ENCODE measurements around the gene RARG. TPM values are rescaled to one million over a fixed set of nuclear protein-coding genes. Genes with fewer than 3 reads are reported as not detected.

RARG gene
- total and polyA plus RNA-seq, 9 donors = 8.7 to 37.0 (median 25.8) TPM

DNA sequence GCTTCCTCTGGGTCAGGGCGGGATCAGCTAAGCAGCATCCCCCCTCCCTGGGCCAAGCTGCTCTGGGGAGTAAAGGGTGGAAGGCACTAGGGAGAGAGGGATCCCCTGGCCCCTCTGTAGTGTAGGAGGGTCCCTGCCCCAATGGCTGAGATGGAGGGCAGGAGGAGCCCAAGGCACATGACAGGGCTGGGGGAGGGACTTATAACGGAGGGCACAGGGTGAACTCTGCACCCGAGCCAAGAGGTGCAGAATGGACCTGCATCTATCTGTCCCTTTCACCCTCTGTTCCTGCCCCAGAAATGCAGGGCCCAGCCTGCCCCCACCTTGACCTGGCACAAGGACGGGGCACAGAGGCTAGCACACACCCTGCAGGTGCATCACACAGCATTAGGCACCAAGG is 21.2 kb downstream of the RARG start:
- peaks cover 7% of the 10 kb centered on the region for H3K4me1 ChIP-seq (ENCODE audit: insufficient read depth)
- no peaks in the 10 kb centered on the region for H3K9me3 ChIP-seq
- H3K27me3 ChIP-seq = no peaks in the 10 kb centered on the region
- WGBS, 3 donors = 59 to 77% (median 63%) methylated on average over 4 of the region's 4 CpGs
- TF ChIP-seq CTCF (IDR thresholded peaks at IDR 0.05) = no peak
- TF ChIP-seq POLR2A (IDR thresholded peaks at IDR 0.05) = no peak
- TF ChIP-seq EP300 (IDR thresholded peaks at IDR 0.05) = no peak
- no peaks in the 10 kb centered on the region for H3K36me3 ChIP-seq
- intact Hi-C loops (cut with DNase I) = loop anchor here in 2 of 4 donors (5.0 kb wide), 2 partner anchors 41 to 76 kb away; a partner anchor contains a TSS
- no peak overlapping the region for H3K4me3 ChIP-seq
- no peak overlapping the region for H3K27ac ChIP-seq
- no peak for DNase-seq

DNA sequence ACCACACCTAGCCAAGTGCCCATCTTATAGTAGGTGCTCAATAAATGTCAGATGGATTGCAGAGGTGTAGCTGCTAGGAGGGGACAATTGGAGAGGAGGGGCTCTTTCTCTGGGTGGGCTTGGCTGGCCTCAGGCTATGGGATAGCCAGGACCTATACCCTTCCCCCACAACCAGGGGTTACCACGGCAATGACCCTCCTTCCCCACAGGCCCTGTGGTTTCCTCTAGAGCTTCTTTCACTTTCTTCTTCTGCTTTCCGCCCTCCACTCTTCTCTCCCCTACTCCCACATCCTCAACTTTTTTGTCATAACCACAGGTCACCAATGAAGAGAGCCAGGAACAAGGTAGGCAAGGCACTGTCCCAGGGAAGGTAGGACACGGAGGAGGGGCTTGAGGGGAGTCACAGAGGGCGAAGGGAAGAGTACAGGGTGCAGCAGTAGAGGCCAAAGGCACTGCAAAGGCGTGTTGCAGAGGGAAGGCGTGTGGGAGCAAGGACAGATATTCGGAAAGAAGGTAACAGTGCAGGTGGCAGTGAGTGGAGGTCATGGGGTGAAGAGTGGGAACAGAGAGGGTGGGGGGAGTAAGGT is 23.0 kb downstream of the RARG start:
- Histone ChIP-seq H3K36me3 (no peaks in the 10 kb centered on the region), H3K27ac (no peak overlapping the region), H3K9me3 (no peaks in the 10 kb centered on the region), H3K27me3 (no peaks in the 10 kb centered on the region), H3K4me1 (ENCODE audit: insufficient read depth) (peaks cover 7% of the 10 kb centered on the region), H3K4me3 (no peak overlapping the region)
- TF ChIP-seq EP300 (IDR thresholded peaks at IDR 0.05) = no peak
- TF ChIP-seq CTCF (IDR thresholded peaks at IDR 0.05) = no peak
- no peak for TF ChIP-seq POLR2A (IDR thresholded peaks at IDR 0.05)
- WGBS, 3 donors = 54 to 64% (median 55%) methylated on average over 7 of the region's 7 CpGs
- DNase-seq = no peak
- intact Hi-C loops (cut with DNase I) = no loop called here

DNA sequence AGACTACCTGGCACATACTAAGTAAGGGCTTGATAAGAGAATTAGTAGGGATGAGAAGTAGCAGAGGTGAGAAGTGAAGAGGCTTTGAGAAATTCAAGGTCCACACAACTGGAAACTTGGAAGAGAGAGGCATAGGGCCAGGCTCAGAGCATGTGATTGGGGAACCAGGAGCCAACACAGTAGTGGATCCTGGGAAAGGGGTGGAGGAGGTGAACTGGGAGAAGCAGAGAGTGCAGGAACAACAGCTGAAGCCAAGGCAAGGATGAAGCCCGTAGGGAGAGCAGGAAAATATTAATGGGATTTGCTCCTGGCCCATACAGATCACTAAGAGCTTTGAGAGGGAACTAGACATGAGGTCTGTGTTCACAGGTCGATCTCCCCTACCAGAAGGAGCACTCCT is 23.6 kb downstream of the RARG start:
- Histone ChIP-seq H3K4me1 (ENCODE audit: insufficient read depth) (peaks cover 7% of the 10 kb centered on the region), H3K27ac (no peak overlapping the region), H3K36me3 (no peaks in the 10 kb centered on the region), H3K9me3 (no peaks in the 10 kb centered on the region), H3K27me3 (no peaks in the 10 kb centered on the region), H3K4me3 (no peak overlapping the region)
- intact Hi-C loops (cut with DNase I) = no loop called here
- WGBS, 3 donors = 37 to 42% (median 41%) methylated on average over 2 of the region's 2 CpGs
- no peak for TF ChIP-seq EP300 (IDR thresholded peaks at IDR 0.05)
- TF ChIP-seq CTCF (IDR thresholded peaks at IDR 0.05) = no peak
- TF ChIP-seq POLR2A (IDR thresholded peaks at IDR 0.05) = no peak
- DNase-seq = peak in 2 of 5 donors; percentile 37 to 46

- TF ChIP-seq EP300 (IDR thresholded peaks at IDR 0.05) (no peak), POLR2A (IDR thresholded peaks at IDR 0.05) (no peak), CTCF (IDR thresholded peaks at IDR 0.05) (no peak)
- WGBS, 3 donors = 60 to 73% (median 65%) methylated on average over 5 of the region's 5 CpGs
- H3K4me3 ChIP-seq = no peak within 1 kb of the TSS
- H3K27ac ChIP-seq = no peak within 1 kb of the TSS
- H3K36me3 ChIP-seq = no peaks in the 10 kb centered on the region
- intact Hi-C loops (cut with DNase I) = no loop called here
- H3K4me1 ChIP-seq (ENCODE audit: insufficient read depth) = peaks cover 7% of the 10 kb centered on the region
- no peaks in the 10 kb centered on the region for H3K27me3 ChIP-seq
- H3K9me3 ChIP-seq = no peaks in the 10 kb centered on the region
- DNase-seq = no peak
These were observed 25.0 kb downstream of the RARG start, which contains the start of gene ITGB7 for GRCh38 chr12:53207042-53207441. Gene ITGB7, minus strand, starts transcription at chr12:53207251. Its CDS starts 6,808 bp downstream, at chr12:53200443.
